GM12878 (cell line): ENCODE data around the gene TRABD2B. TPM values are rescaled to one million over a fixed set of nuclear protein-coding genes. Genes with fewer than 3 reads are reported as not detected.

Experiments
- CEBPZ ChIP-seq: fragments of 150-350 bp; IDR thresholded peaks from 2 replicates; pipeline ENCODE4 v1.6.1; 2016; ENCODE audit warnings: low read depth, low read length
- RBBP5 ChIP-seq: fragments of 200-600 bp; sonication (generic); conservative IDR thresholded peaks from 2 replicates; pipeline ENCODE4 v1.6.1; 2016
- WRNIP1 ChIP-seq: IDR thresholded peaks from 2 replicates; pipeline ENCODE4 v1.6.1; 2011; ENCODE audit warnings: low read depth, low read length, improper control_type of control experiment, borderline replicate concordance
- ZBTB40 ChIP-seq: fragments of 450-650 bp; IDR thresholded peaks from 2 replicates; pipeline ENCODE4 v1.6.1; 2016; ENCODE audit warnings: mild to moderate bottlenecking, moderate library complexity, borderline replicate concordance
- polyA plus RNA-seq, 11 experiments: library from polyadenylated mRNA; depleted of rRNA in 4 of 11; unstranded in 6 of 11; stranded (reverse) in 5 of 11; fragments of >200 nt; fragmentation: Nextera tagmentation in 4 of 11; fragmentation: Illumina TruSeq in 1 of 11; extraction: Ambion mirVana in 4 of 11; extraction: Trizol in 1 of 11; gene quantifications; 1 replicate in 1 of 11; 2 replicates in 10 of 11; pipeline versions ENCODE4 v1.2.1 to v1.2.3, GENCODE V29; 2011 to 2016; ENCODE audit warnings: inconsistent platforms in 2 of 11, missing spikeins in 2 of 11, low read depth in 1 of 11
- total RNA-seq, 4 experiments: library from RNA; depleted of rRNA in 3 of 4; stranded (reverse); fragments of >200 nt in 3 of 4; fragmentation: Illumina TruSeq in 1 of 4; extraction: Trizol in 1 of 4; gene quantifications; 2 replicates each; pipeline versions ENCODE4 v1.2.1 to v1.2.3, GENCODE V29; 2013 to 2021

The TRABD2B gene
- total and polyA plus RNA-seq, 10 of the 15 experiments (the other 5 are each of a cell fraction or from before 2014, with no cell fraction given): not detected

DNA sequence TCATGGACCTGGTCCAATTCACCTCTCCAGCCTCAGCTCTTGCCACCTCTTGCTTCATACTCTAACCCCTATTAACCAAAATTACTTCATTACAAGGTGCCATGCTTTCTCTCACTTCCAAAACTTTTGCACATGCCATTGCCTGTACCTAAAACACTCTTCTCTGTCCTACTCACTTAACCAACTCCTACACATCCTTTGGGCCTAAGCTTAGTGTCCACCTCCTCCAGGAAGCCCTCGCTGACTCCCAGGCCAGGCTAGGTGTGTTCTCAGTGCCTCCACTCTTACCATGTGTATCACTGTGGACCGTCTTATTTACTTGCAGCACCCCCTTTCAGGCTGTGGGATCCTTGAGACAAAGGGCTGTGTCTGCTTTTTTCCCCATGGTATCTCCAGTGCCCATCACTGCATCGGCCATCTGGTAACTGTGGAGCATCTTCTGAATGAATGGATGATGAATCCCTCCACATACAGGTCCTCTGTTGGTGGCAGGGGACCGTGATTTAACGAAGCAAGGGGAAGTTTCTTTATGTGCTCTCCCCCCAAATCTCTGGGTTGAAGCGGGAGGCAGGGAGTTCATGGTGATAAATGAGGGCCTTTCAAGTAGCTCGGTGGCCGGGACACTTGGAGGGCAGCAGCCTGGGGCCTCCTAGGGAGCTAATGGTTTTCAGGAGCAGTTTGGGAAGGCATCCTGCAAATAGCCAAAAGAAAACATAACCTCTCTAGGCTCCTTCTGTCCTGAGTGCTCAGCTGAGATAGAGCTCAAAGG, 111.9 kb downstream of the TRABD2B start (continued):
- TF ChIP-seq ZBTB40 (no peak), WRNIP1 (no peak), RBBP5 (no peak), CEBPZ (no peak)
